Neural cell (in vitro differentiated cells): ENCODE results near the gene SRGAP3. TPM values are rescaled to one million over a fixed set of nuclear protein-coding genes. Genes with fewer than 3 reads are reported as not detected.

Experiments used
- H2AFZ ChIP-seq: fragments of 200-600, 300-800 bp; sonication (generic), shearing (Covaris generic); 2 replicates; pipeline ENCODE4 v1.6.0; 2014; ENCODE audit warnings: low read depth, mild to moderate bottlenecking, antibody characterized with exemption, low read length, moderate library complexity
- H3F3A ChIP-seq: fragments of 200-600 bp; shearing (Covaris generic); 2 replicates; pipeline ENCODE4 v1.6.1; 2016; ENCODE audit warnings: mild to moderate bottlenecking, moderate library complexity, mixed read lengths, antibody characterized with exemption, low read length; ENCODE audit not compliant: insufficient read depth, poor library complexity, severe bottlenecking
- H3K27ac ChIP-seq: fragments of 200-600, 300-800 bp; sonication (generic), shearing (Covaris generic); 2 replicates; pipeline ENCODE4 v1.5.1; 2014; ENCODE audit warnings: mild to moderate bottlenecking, low read length, moderate library complexity
- H3K27me3 ChIP-seq: fragments of 300-800, 200-600 bp; sonication (generic), shearing (Covaris generic); 2 replicates; pipeline ENCODE4 v1.6.0; 2014; ENCODE audit warnings: mild to moderate bottlenecking, low read depth, low read length, moderate library complexity; ENCODE audit not compliant: insufficient read depth
- H3K36me3 ChIP-seq: fragments of 300-800, 200-600 bp; sonication (generic), shearing (Covaris generic); 2 replicates; pipeline ENCODE4 v1.5.1; 2014; ENCODE audit warnings: mild to moderate bottlenecking, antibody characterized with exemption, low read length, moderate library complexity; ENCODE audit not compliant: insufficient read depth
- H3K4me2 ChIP-seq: fragments of 300-800, 200-600 bp; sonication (generic), shearing (Covaris generic); 2 replicates; pipeline ENCODE4 v1.6.0; 2014; ENCODE audit warnings: mild to moderate bottlenecking, low read length
- H3K4me3 ChIP-seq: fragments of 300-800, 200-600 bp; sonication (generic), shearing (Covaris generic); 2 replicates; pipeline ENCODE4 v1.5.1; 2014; ENCODE audit warnings: mild to moderate bottlenecking, low read length, moderate library complexity
- H3K79me2 ChIP-seq: fragments of 200-600 bp; shearing (Covaris generic); replicated peaks from 2 replicates; pipeline ENCODE4 v1.6.0; 2014; ENCODE audit warnings: mild to moderate bottlenecking, low read length, moderate library complexity; ENCODE audit not compliant: insufficient read depth
- H3K9ac ChIP-seq: fragments of 300-800, 200-600 bp; sonication (generic), shearing (Covaris generic); 2 replicates; pipeline ENCODE4 v1.6.1; 2016; ENCODE audit warnings: mild to moderate bottlenecking, low read length, mixed read lengths
- H3K9me2 ChIP-seq: fragments of 200-600 bp; shearing (Covaris generic); 2 replicates; pipeline ENCODE4 v1.6.1; 2016; ENCODE audit warnings: mild to moderate bottlenecking, low read length, mixed read lengths; ENCODE audit not compliant: insufficient read depth
- H3K9me3 ChIP-seq: fragments of 200-600, 300-800 bp; sonication (generic), shearing (Covaris generic); 2 replicates; pipeline ENCODE4 v1.6.1; 2016; ENCODE audit warnings: mild to moderate bottlenecking, mixed run types, low read length, moderate library complexity, mixed read lengths
- H4K20me1 ChIP-seq: fragments of 200-600 bp; shearing (Covaris generic); 2 replicates; pipeline ENCODE4 v1.6.1; 2016; ENCODE audit warnings: mild to moderate bottlenecking, mixed run types; ENCODE audit not compliant: insufficient read depth
- CTCF ChIP-seq: fragments of 450-650 bp; IDR thresholded peaks from 2 replicates; pipeline ENCODE4 v1.5.1; 2014; ENCODE audit warnings: antibody characterized with exemption, mild to moderate bottlenecking, moderate library complexity; ENCODE audit not compliant: poor library complexity, severe bottlenecking
- EP300 ChIP-seq: fragments of 450-650 bp; conservative IDR thresholded peaks from 2 replicates; pipeline ENCODE4 v1.6.1; 2014; ENCODE audit warnings: antibody characterized with exemption, mild to moderate bottlenecking, moderate library complexity; ENCODE audit not compliant: poor library complexity, severe bottlenecking
- EZH2 ChIP-seq: fragments of 200-600, 300-800 bp; shearing (Covaris generic), sonication (generic); IDR thresholded peaks from 2 replicates; pipeline ENCODE4 v1.6.1; 2014; ENCODE audit warnings: antibody characterized with exemption, low read length, borderline replicate concordance, mild to moderate bottlenecking; ENCODE audit not compliant: insufficient read depth, poor library complexity, severe bottlenecking
- MXI1 ChIP-seq: fragments of 450-650 bp; conservative IDR thresholded peaks from 2 replicates; pipeline ENCODE4 v1.6.1; 2014; ENCODE audit warnings: antibody characterized with exemption, mild to moderate bottlenecking; ENCODE audit not compliant: poor library complexity, severe bottlenecking
- POLR2AphosphoS5 ChIP-seq: IDR thresholded peaks from 2 replicates; pipeline ENCODE4 v1.6.1; 2012
- RAD21 ChIP-seq: fragments of 450-650 bp; conservative IDR thresholded peaks from 2 replicates; pipeline ENCODE4 v1.6.1; 2014; ENCODE audit warnings: antibody characterized with exemption, mild to moderate bottlenecking, moderate library complexity
- REST ChIP-seq: IDR thresholded peaks from 2 replicates; pipeline ENCODE4 v1.6.1; 2012; ENCODE audit warnings: borderline replicate concordance
- SMC3 ChIP-seq: fragments of 450-650 bp; conservative IDR thresholded peaks from 2 replicates; pipeline ENCODE4 v1.6.1; 2014; ENCODE audit warnings: antibody characterized with exemption, mild to moderate bottlenecking, moderate library complexity; ENCODE audit not compliant: poor library complexity
- TAF1 ChIP-seq: IDR thresholded peaks from 2 replicates; pipeline ENCODE4 v1.6.1; 2012; ENCODE audit warnings: low read depth
- polyA plus RNA-seq: library from polyadenylated mRNA; depleted of rRNA; stranded (reverse); fragments of >200 nt; gene quantifications from 2 replicates; pipeline ENCODE4 v1.2.3, GENCODE V29; 2014

SRGAP3 gene
- polyA plus RNA-seq, 1 donor from 2014 or later, result 31.5 TPM

- TF ChIP-seq POLR2AphosphoS5, result no peak
- no peak for TF ChIP-seq EZH2
- no peak for TF ChIP-seq EP300
- no peak for TF ChIP-seq SMC3
- no peak for TF ChIP-seq REST
- no peak for TF ChIP-seq MXI1
- no peak for TF ChIP-seq TAF1
- TF ChIP-seq CTCF, result no peak
- TF ChIP-seq RAD21, result no peak
- Histone ChIP-seq H3K79me2 (peaks cover 5% of the 10 kb centered on the region), H3K27ac (no peak overlapping the region), H3K9me3 (peaks cover 6% of the 10 kb centered on the region), H3K4me2 (no peak overlapping the region), H3K4me3 (no peak overlapping the region), H3F3A (no peaks in the 10 kb centered on the region), H3K36me3 (peaks cover 7% of the 10 kb centered on the region), H3K9ac (no peak overlapping the region), H3K27me3 (no peaks in the 10 kb centered on the region), H4K20me1 (no peaks in the 10 kb centered on the region), H2AFZ (no peak overlapping the region), H3K9me2 (no peaks in the 10 kb centered on the region)
These were observed 99.9 kb downstream of the SRGAP3 start for GRCh38 chr3:9149566-9149965.

GRCh38 chr3:9147896-9148266 is 101.6 kb downstream of the SRGAP3 start:
- no peak overlapping the region for H2AFZ ChIP-seq
- no peak overlapping the region for H3K9ac ChIP-seq

More at GRCh38 chr3:9147896-9148266, 101.6 kb downstream of the SRGAP3 start:
- H3F3A ChIP-seq, result no peaks in the 10 kb centered on the region
- no peak overlapping the region for H3K27ac ChIP-seq
- no peaks in the 10 kb centered on the region for H4K20me1 ChIP-seq
- H3K79me2 ChIP-seq, result peaks cover 2% of the 10 kb centered on the region
- TF ChIP-seq RAD21, result no peak
- TF ChIP-seq EZH2, result no peak
- TF ChIP-seq MXI1, result no peak
- TF ChIP-seq EP300, result no peak
- H3K4me2 ChIP-seq, result no peak overlapping the region
- H3K4me3 ChIP-seq, result no peak overlapping the region
- no peaks in the 10 kb centered on the region for H3K27me3 ChIP-seq
- peaks cover 7% of the 10 kb centered on the region for H3K36me3 ChIP-seq
- peaks cover 6% of the 10 kb centered on the region for H3K9me3 ChIP-seq
- H3K9me2 ChIP-seq, result no peaks in the 10 kb centered on the region
